Stomach (tissue), 9 donors: ENCODE results near the gene RGS6. TPM values are rescaled to one million over a fixed set of nuclear protein-coding genes. Genes with fewer than 3 reads are reported as not detected.

ENCODE experiments used
- DNase-seq, 2 donors: peaks; one replicate each; pipeline versions ENCODE4 v3.0.0 to v3.0.0-alpha.2; 2013 to 2019
- H3K27ac ChIP-seq, 5 donors: fragments of 200-600 bp in 4 of 5; sonication (generic) in 4 of 5; one replicate each; pipeline ENCODE4 v1.5.1; 2013 to 2019; ENCODE audit warnings: mild to moderate bottlenecking in 1 of 5, moderate library complexity in 1 of 5
- H3K27me3 ChIP-seq, 3 donors: fragments of 200-600 bp; sonication (generic); one replicate each; pipeline ENCODE4 v1.5.1; 2017 to 2019; ENCODE audit warnings: mixed run types in 1 of 3
- H3K36me3 ChIP-seq, 4 donors: fragments of 200-600 bp; sonication (generic); 1 replicate in 3 of 4; 2 replicates in 1 of 4; pipeline ENCODE4 v1.5.1; 2016 to 2019
- H3K4me1 ChIP-seq, 4 donors: fragments of 200-600 bp; sonication (generic); one replicate each; pipeline ENCODE4 v1.5.1; 2016 to 2019
- H3K4me3 ChIP-seq, 4 donors: fragments of 200-600 bp; sonication (generic) in 3 of 4; one replicate each; pipeline ENCODE4 v1.5.1; 2016 to 2019; ENCODE audit warnings: mild to moderate bottlenecking in 1 of 4
- H3K9me3 ChIP-seq, 4 donors: fragments of 200-600 bp; sonication (generic); one replicate each; pipeline ENCODE4 v1.5.1; 2016 to 2019
- CTCF ChIP-seq, 7 experiments: fragments of 450-650 bp in 4 of 7; fragments of 200-600 bp in 3 of 7; sonication (generic) in 3 of 7; IDR thresholded peaks; one replicate each; pipeline ENCODE4 v1.5.1; 2016 to 2019; ENCODE audit warnings: antibody characterized with exemption in 7 of 7, control low read depth in 2 of 7, mild to moderate bottlenecking in 1 of 7
- EP300 ChIP-seq: sonication (generic); formaldehyde crosslinking; IDR thresholded peaks from one replicate; pipeline ENCODE4 v1.6.1; 2017; ENCODE audit warnings: antibody characterized with exemption
- POLR2A ChIP-seq, 4 donors: fragments of 450-650 bp; IDR thresholded peaks; one replicate each; pipeline ENCODE4 v1.6.1; 2016; ENCODE audit warnings: antibody characterized with exemption in 4 of 4, control low read depth in 2 of 4, mild to moderate bottlenecking in 1 of 4, moderate library complexity in 1 of 4
- POLR2AphosphoS5 ChIP-seq, 3 donors: sonication (generic); formaldehyde crosslinking; IDR thresholded peaks; one replicate each; pipeline ENCODE4 v1.6.1; 2016; ENCODE audit warnings: antibody characterized with exemption in 3 of 3
- WGBS, 5 donors: extraction: QIAGEN DNeasy Blood & Tissue Kit in 3 of 5; methylation state at CpG; one replicate each; pipeline versions ENCODE4 v1.1.5 to v1.1.7; 2013 to 2018; 5-methylcytosine and 5-hydroxymethylcytosine counted together
- intact Hi-C: fragments of 100-400 bp; cut with DNase I; formaldehyde crosslinking; loops from one replicate; pipeline ENCODE4 v1.15.1; 2023; ENCODE audit warnings: low total_unique reads
- polyA plus RNA-seq, 3 donors: library from polyadenylated mRNA; stranded (reverse); fragments of 200-250 nt; gene quantifications; one replicate each; pipeline ENCODE4 v1.2.3, GENCODE V29; 2013
- total RNA-seq, 5 donors: library from RNA; depleted of rRNA; stranded (reverse); fragments of >200 nt; gene quantifications; one replicate each; pipeline versions ENCODE4 v1.1.0 to v1.2.3, GENCODE V29; 2014 to 2016
- donor health status: healthy with polysubstance abuse.
- donor health status: Bipolar disorder and iron deficiency.
- donor health status: healthy.

Gene RGS6
- total and polyA plus RNA-seq, 8 donors = 0.25 to 18.0 (median 0.92) TPM; not detected in 1

- Histone ChIP-seq H3K36me3 (no peaks in the 10 kb centered on the region), H3K4me1 (peaks cover 0 to 4% (median 0%) of the 10 kb centered on the region in 4 donors), H3K9me3 (peaks cover 0 to under 1% (median 0%) of the 10 kb centered on the region in 4 donors), H3K27ac (no peak overlapping the region), H3K4me3 (no peak overlapping the region), H3K27me3 (no peaks in the 10 kb centered on the region)
- WGBS, 5 donors = 25 to 28% (median 27%) methylated on average over 17 of the region's 17 CpGs
- TF ChIP-seq POLR2AphosphoS5 (IDR thresholded peaks at IDR 0.05) (no peak), CTCF (IDR thresholded peaks at IDR 0.05) (peak in 5 of 7 experiments; percentile 42 to 92 (median 74))
- intact Hi-C loops = no loop called here
- peak; percentile 57 to 86 for DNase-seq
Measured at GRCh38 chr14:72420749-72421474, 488.7 kb downstream of the RGS6 start.

GRCh38 chr14:72423957-72424356 lies 491.7 kb downstream of the RGS6 start:
- Histone ChIP-seq H3K4me1 (peaks cover 0 to 4% (median 0%) of the 10 kb centered on the region in 4 donors), H3K9me3 (peaks cover 0 to 10% (median 3%) of the 10 kb centered on the region in 4 donors), H3K27ac (no peak overlapping the region), H3K27me3 (no peaks in the 10 kb centered on the region), H3K36me3 (no peaks in the 10 kb centered on the region), H3K4me3 (no peak overlapping the region)
- WGBS, 5 donors = 73 to 89% (median 84%) methylated on average over 1 of the region's 1 CpG
- intact Hi-C loops = no loop called here
- no peak for DNase-seq
- TF ChIP-seq CTCF (IDR thresholded peaks at IDR 0.05) (no peak), EP300 (no peak)

- Histone ChIP-seq H3K27ac (no peak overlapping the region), H3K4me1 (no peaks in the 10 kb centered on the region), H3K9me3 (peaks cover 0 to 10% (median 3%) of the 10 kb centered on the region in 4 donors), H3K27me3 (no peaks in the 10 kb centered on the region), H3K4me3 (no peak overlapping the region), H3K36me3 (no peaks in the 10 kb centered on the region)
- TF ChIP-seq POLR2A (IDR thresholded peaks at IDR 0.05) = no peak
- TF ChIP-seq EP300 = no peak
- no peak for TF ChIP-seq CTCF (IDR thresholded peaks at IDR 0.05)
- no peak for TF ChIP-seq POLR2AphosphoS5 (IDR thresholded peaks at IDR 0.05)
- 20 to 38% (median 27%) methylated on average over 1 of the region's 1 CpG for whole genome bisulfite sequencing, 5 donors
- intact Hi-C loops = no loop called here
- no peak for DNase-seq
Measured at GRCh38 chr14:72430457-72430856, 498.2 kb downstream of the RGS6 start.

GRCh38 chr14:72432748-72433147 lies 500.5 kb downstream of the RGS6 start:
- H3K4me3 ChIP-seq = no peak overlapping the region
- 64 to 90% (median 76%) methylated on average over 5 of the region's 5 CpGs for WGBS, 5 donors
- intact Hi-C loops = no loop called here
- no peak for DNase-seq
- no peaks in the 10 kb centered on the region for H3K36me3 ChIP-seq
- H3K4me1 ChIP-seq = no peaks in the 10 kb centered on the region
- no peak overlapping the region for H3K27ac ChIP-seq
- H3K27me3 ChIP-seq = no peaks in the 10 kb centered on the region
- no peak for TF ChIP-seq EP300
- peaks cover 0 to 3% (median 1%) of the 10 kb centered on the region in 4 donors for H3K9me3 ChIP-seq

GRCh38 chr14:72433511-72433910 lies 501.3 kb downstream of the RGS6 start:
- WGBS, 5 donors = 43 to 68% (median 53%) methylated on average over 6 of the region's 6 CpGs
- Histone ChIP-seq H3K27me3 (no peaks in the 10 kb centered on the region), H3K36me3 (no peaks in the 10 kb centered on the region), H3K4me3 (no peak overlapping the region), H3K27ac (no peak overlapping the region), H3K9me3 (no peaks in the 10 kb centered on the region), H3K4me1 (no peaks in the 10 kb centered on the region)
- TF ChIP-seq EP300 (no peak), CTCF (IDR thresholded peaks at IDR 0.05) (no peak), POLR2AphosphoS5 (IDR thresholded peaks at IDR 0.05) (no peak), POLR2A (IDR thresholded peaks at IDR 0.05) (no peak)
- DNase-seq = no peak
- intact Hi-C loops = no loop called here
